WTC11 (cell line): ENCODE data around the gene QKI. TPM values are rescaled to one million over a fixed set of nuclear protein-coding genes. Genes with fewer than 3 reads are reported as not detected.

Source experiments
- ATAC-seq: fragments of 200-7000 bp; cut with Tn5 transposase; 2 replicates; pipeline ENCODE4 v1.10.0; 2021; ENCODE audit warnings: mild to moderate bottlenecking, moderate library complexity
- CTCF ChIA-PET: fragments of 300-600 bp; sonication (Branson Sonifier 250); formaldehyde crosslinking; loops from one replicate; lab custom pipeline; 2021; ENCODE audit warnings: antibody characterized with exemption; lab: Charles Lee
- POLR2A ChIA-PET: fragments of 350-600 bp; sonication (Branson Sonifier 250); formaldehyde crosslinking; loops from one replicate; lab custom pipeline; 2021; ENCODE audit warnings: antibody characterized with exemption; lab: Charles Lee
- DNase-seq: peaks from one replicate; pipeline ENCODE4 v3.0.0; 2021; ENCODE audit warnings: low spot score
- H3K27ac Mint-ChIP-seq: 2 replicates; pipeline ENCODE4 v1.8.0; 2021; ENCODE audit warnings: mixed read lengths
- H3K27me3 Mint-ChIP-seq: 2 replicates; pipeline ENCODE4 v1.8.0; 2021; ENCODE audit warnings: low read depth, mild to moderate bottlenecking, moderate library complexity, mixed read lengths
- H3K36me3 Mint-ChIP-seq: 2 replicates; pipeline ENCODE4 v1.8.0; 2021; ENCODE audit warnings: mixed read lengths
- H3K4me1 Mint-ChIP-seq: 2 replicates; pipeline ENCODE4 v1.8.0; 2022; ENCODE audit warnings: mixed read lengths
- H3K4me3 Mint-ChIP-seq: 2 replicates; pipeline ENCODE4 v1.8.0; 2021; ENCODE audit warnings: mild to moderate bottlenecking, moderate library complexity, mixed read lengths
- H3K9me3 Mint-ChIP-seq: 2 replicates; pipeline ENCODE4 v1.8.0; 2021; ENCODE audit warnings: mixed read lengths
- AFF4 ChIP-seq: sonication (generic); formaldehyde crosslinking; IDR thresholded peaks from 2 replicates; pipeline ENCODE4 v1.8.1; 2023; ENCODE audit warnings: mild to moderate bottlenecking, missing genetic modification reagents, borderline replicate concordance
- ATF2 ChIP-seq: sonication (generic); formaldehyde crosslinking; IDR thresholded peaks from 2 replicates; pipeline ENCODE4 v1.8.1; 2022; ENCODE audit warnings: low read depth, missing genetic modification reagents, borderline replicate concordance
- ELF4 ChIP-seq: sonication (generic); formaldehyde crosslinking; IDR thresholded peaks from 2 replicates; pipeline ENCODE4 v1.8.1; 2022; ENCODE audit warnings: low read depth, mild to moderate bottlenecking, moderate library complexity, missing genetic modification reagents
- JAZF1 ChIP-seq: fragments of 250-450 bp; sonication (Bioruptor Pico); IDR thresholded peaks from 2 replicates; pipeline ENCODE4 v1.9.0; 2021; ENCODE audit warnings: moderate library complexity, mild to moderate bottlenecking, inconsistent platforms
- JUN ChIP-seq: sonication (generic); formaldehyde crosslinking; IDR thresholded peaks from 2 replicates; pipeline ENCODE4 v1.8.0; 2023; ENCODE audit warnings: mild to moderate bottlenecking, missing genetic modification reagents
- MAX ChIP-seq: sonication (generic); formaldehyde crosslinking; IDR thresholded peaks from 2 replicates; pipeline ENCODE4 v1.8.0; 2022; ENCODE audit warnings: mild to moderate bottlenecking, missing genetic modification reagents
- MLX ChIP-seq: sonication (generic); formaldehyde crosslinking; IDR thresholded peaks from 2 replicates; pipeline ENCODE4 v1.8.1; 2023; ENCODE audit warnings: mild to moderate bottlenecking, missing genetic modification reagents, moderate library complexity
- NFATC4 ChIP-seq: fragments of 250-450 bp; sonication (Bioruptor Pico); IDR thresholded peaks from 2 replicates; pipeline ENCODE4 v1.9.0; 2021; ENCODE audit warnings: mild to moderate bottlenecking
- NFYB ChIP-seq: sonication (generic); formaldehyde crosslinking; conservative IDR thresholded peaks from 2 replicates; pipeline ENCODE4 v1.8.0; 2022; ENCODE audit warnings: low read depth, missing genetic modification reagents
- SMAD4 ChIP-seq: sonication (generic); formaldehyde crosslinking; IDR thresholded peaks from 2 replicates; pipeline ENCODE4 v1.8.0; 2022; ENCODE audit warnings: mild to moderate bottlenecking, missing genetic modification reagents
- STAT6 ChIP-seq: sonication (generic); formaldehyde crosslinking; conservative IDR thresholded peaks from 2 replicates; pipeline ENCODE4 v1.8.1; 2023; ENCODE audit warnings: mild to moderate bottlenecking, low read depth, missing genetic modification reagents, moderate library complexity
- TEAD4 ChIP-seq: sonication (generic); formaldehyde crosslinking; IDR thresholded peaks from 2 replicates; pipeline ENCODE4 v1.8.0; 2022; ENCODE audit warnings: mild to moderate bottlenecking, missing genetic modification reagents
- TP53 ChIP-seq: sonication (generic); formaldehyde crosslinking; IDR thresholded peaks from 2 replicates; pipeline ENCODE4 v1.8.1; 2023; ENCODE audit warnings: mild to moderate bottlenecking, missing genetic modification reagents
- USF1 ChIP-seq: sonication (generic); formaldehyde crosslinking; IDR thresholded peaks from 2 replicates; pipeline ENCODE4 v1.8.0; 2022; ENCODE audit warnings: mild to moderate bottlenecking, missing genetic modification reagents
- ZBTB21 ChIP-seq: sonication (generic); formaldehyde crosslinking; IDR thresholded peaks from 2 replicates; pipeline ENCODE4 v1.8.1; 2023; ENCODE audit warnings: mild to moderate bottlenecking, missing genetic modification reagents, borderline replicate concordance
- total RNA-seq: library from RNA; stranded (reverse); gene quantifications from 3 replicates; pipeline ENCODE4 v1.2.3, GENCODE V29; 2021

The QKI gene
- total RNA-seq, 1 experiment from 2014 or later: 145 TPM

- POLR2A ChIA-PET: no interaction called here
- no peak for DNase-seq
- ATAC-seq: peak; percentile 63; the same call in 1 of the 2 replicates
- Mint-ChIP-seq H3K4me1 (peaks cover 2% of the 10 kb centered on the region; the same call in 1 of the 2 replicates), H3K36me3 (no peaks in the 10 kb centered on the region), H3K9me3 (peaks cover 8% of the 10 kb centered on the region; the same call in 1 of the 2 replicates), H3K27ac (no peak overlapping the region), H3K4me3 (no peak overlapping the region), H3K27me3 (no peaks in the 10 kb centered on the region)
- TF ChIP-seq TP53: no peak
- TF ChIP-seq AFF4 (CRISPR knock-in tag): no peak
- CTCF ChIA-PET: no interaction called here
Measured at GRCh38 chr6:163603395-163603794, 188.9 kb downstream of the QKI start.

- H3K27ac Mint-ChIP-seq: no peak overlapping the region
- POLR2A ChIA-PET: no interaction called here
- TF ChIP-seq JUN (CRISPR knock-in tag) (no peak), MLX (CRISPR knock-in tag) (no peak)
Measured at GRCh38 chr6:163605385-163606097, 191.0 kb downstream of the QKI start.

GRCh38 chr6:163607792-163608191 lies 193.3 kb downstream of the QKI start:
- DNase-seq (no peak), ATAC-seq (no peak)
- Mint-ChIP-seq H3K27me3 (no peaks in the 10 kb centered on the region), H3K27ac (no peak overlapping the region), H3K36me3 (no peaks in the 10 kb centered on the region), H3K4me3 (no peak overlapping the region), H3K4me1 (peaks cover 14% of the 10 kb centered on the region), H3K9me3 (0 out of 2 replicates have a peak, but pooled peaks cover 4% of the 10 kb centered on the region)
- ChIA-PET POLR2A (no interaction called here), CTCF (no interaction called here)
- no peak for TF ChIP-seq SMAD4 (CRISPR knock-in tag)
- no peak for TF ChIP-seq TEAD4
- no peak for TF ChIP-seq STAT6 (CRISPR knock-in tag)
- no peak for TF ChIP-seq ELF4 (CRISPR knock-in tag)
- TF ChIP-seq ATF2 (CRISPR knock-in tag): no peak
- TF ChIP-seq JAZF1 (CRISPR knock-in tag): no peak
- TF ChIP-seq NFATC4 (CRISPR knock-in tag): no peak
- TF ChIP-seq ZBTB21 (CRISPR knock-in tag): no peak
- no peak for TF ChIP-seq NFYB (CRISPR knock-in tag)
- no peak for TF ChIP-seq MAX (CRISPR knock-in tag)
- no peak for TF ChIP-seq USF1 (CRISPR knock-in tag)

More at GRCh38 chr6:163605385-163606097, 191.0 kb downstream of the QKI start:
- ATAC-seq (no peak), DNase-seq (no peak)
- H3K9me3 Mint-ChIP-seq: 0 out of 2 replicates have a peak, but pooled peaks cover 4% of the 10 kb centered on the region
- H3K27me3 Mint-ChIP-seq: no peaks in the 10 kb centered on the region
- H3K36me3 Mint-ChIP-seq: no peaks in the 10 kb centered on the region
- H3K4me3 Mint-ChIP-seq: no peak overlapping the region
- peaks cover 13% of the 10 kb centered on the region for H3K4me1 Mint-ChIP-seq
- CTCF ChIA-PET: no interaction called here
